ENCODE data around the gene LIN7A.
"Not testable (repeated sequence)": the region's sequence is repeated elsewhere in the genome, so short reads cannot be mapped to it uniquely, and the experiment has no call there.

Gene LIN7A

GRCh38 chr12:80917651-80918050 lies 20.1 kb downstream of the LIN7A start:
- no peak for DNase-seq

- DNase-seq: no peak
Measured at GRCh38 chr12:80912901-80913770, 24.6 kb downstream of the LIN7A start.

- no peak for DNase-seq
Measured at GRCh38 chr12:80909370-80909769, 28.4 kb downstream of the LIN7A start.

GRCh38 chr12:80902711-80903110 lies 35.0 kb downstream of the LIN7A start:
- no peak for DNase-seq

DNA sequence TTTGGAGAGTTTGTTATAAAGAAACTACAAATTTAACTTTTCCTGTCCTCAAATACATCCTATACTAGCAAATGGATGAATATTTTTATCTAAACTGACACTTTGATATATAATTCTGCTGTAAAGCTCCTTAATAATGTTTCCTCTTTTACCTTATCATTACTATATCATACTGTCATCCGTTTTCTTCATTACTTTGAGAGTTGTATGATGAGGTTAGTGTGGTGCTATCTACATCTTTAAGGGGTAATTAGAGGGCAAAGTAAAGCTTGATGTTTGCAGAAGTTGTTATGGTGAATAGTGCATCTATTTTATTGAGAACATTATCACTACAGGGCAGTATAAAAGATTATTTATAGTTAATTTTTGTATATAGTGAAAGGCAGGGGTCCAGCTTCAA lies 36.1 kb downstream of the LIN7A start:
- DNase-seq: no peak

- DNase-seq: no peak
Measured at GRCh38 chr12:80895240-80895639, 42.5 kb downstream of the LIN7A start.

DNA sequence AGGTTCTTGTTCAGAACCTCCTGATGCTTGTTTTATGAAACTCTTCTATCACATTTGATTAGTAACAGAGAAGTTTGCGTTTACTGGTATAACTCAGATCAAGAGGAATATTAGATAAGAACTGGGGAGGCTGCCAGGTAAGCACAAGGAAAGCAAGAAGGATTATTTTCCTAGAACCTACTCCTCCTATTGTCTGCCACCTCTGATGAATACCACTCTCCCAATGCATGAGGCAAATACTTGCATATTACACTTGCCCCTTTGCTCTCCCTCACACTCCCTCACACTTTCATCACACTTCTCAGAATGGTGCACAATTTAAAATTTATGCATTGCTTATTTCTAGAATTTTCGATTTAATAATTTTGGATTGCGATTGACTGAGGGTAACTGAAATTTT lies 43.6 kb downstream of the LIN7A start:
- no peak for DNase-seq

- no peak for DNase-seq
Measured at GRCh38 chr12:80892597-80893445, 44.9 kb downstream of the LIN7A start.

DNA sequence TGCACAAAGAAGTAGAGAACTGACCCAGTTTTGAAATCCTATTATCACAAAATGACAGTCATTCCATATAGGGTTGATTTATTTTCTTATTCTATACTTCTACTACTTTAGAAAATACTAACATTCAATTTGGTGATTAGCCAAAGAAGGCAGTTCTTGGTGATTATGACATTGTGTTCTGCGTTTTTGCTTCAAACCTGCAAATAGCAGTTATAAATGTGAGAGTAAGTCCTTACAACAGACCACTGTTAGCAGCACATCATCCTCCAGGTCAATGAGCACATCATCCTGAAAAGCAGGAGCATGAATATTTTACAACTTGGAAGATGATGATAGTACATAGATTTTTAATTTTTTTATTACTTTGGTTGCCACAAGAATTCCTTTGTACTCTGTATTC lies 53.1 kb downstream of the LIN7A start:
- no peak for DNase-seq

- no peak for DNase-seq
Measured at GRCh38 chr12:80881106-80881505, 56.6 kb downstream of the LIN7A start.

- DNase-seq: not testable (repeated sequence)
Measured at GRCh38 chr12:80878452-80878851, 59.3 kb downstream of the LIN7A start.

GRCh38 chr12:80877721-80878265 lies 59.9 kb downstream of the LIN7A start:
- DNase-seq: no peak

- no peak for DNase-seq
Measured at GRCh38 chr12:80872053-80872452, 65.7 kb downstream of the LIN7A start.

DNA sequence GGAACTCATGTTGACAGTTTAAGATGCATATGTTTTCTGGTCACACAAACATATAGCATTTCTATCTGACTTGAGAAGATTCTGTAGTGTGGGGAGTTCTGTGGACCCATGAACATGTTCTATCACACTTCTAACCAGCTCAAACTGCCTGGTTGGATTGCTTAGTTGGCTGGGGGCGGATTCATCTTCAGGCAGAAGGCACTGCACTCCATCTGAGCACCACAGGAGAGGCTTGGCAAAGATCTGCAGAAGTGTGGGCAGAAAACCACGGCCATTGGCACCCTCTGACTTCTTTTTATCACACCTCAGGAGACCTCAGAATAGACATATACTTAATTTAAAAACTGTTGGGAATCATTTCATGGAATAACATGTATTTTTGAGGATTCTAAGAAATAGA lies 68.5 kb downstream of the LIN7A start:
- no peak for DNase-seq

DNA sequence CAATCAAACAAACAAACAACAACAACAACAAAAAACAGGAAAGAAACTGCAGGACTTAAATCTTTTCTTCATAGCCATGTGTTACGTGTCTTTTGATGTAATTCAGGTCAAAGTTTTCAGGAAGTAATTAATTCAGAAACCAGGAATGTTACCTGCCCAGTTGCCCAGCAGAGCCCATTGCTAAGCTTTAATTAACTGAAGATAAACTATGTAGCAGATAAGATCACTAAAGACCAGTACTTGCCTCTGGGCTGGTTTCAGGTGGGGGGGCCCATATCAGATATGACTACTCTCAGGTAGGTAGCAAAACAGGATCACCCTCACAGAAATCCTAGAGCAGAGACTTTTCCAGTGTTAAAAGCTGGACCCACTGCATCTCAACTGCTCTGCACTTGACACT lies 69.2 kb downstream of the LIN7A start:
- no peak for DNase-seq

GRCh38 chr12:80867941-80868340 lies 69.8 kb downstream of the LIN7A start:
- DNase-seq: no peak

GRCh38 chr12:80864046-80864735 lies 73.5 kb downstream of the LIN7A start:
- no peak for DNase-seq

DNA sequence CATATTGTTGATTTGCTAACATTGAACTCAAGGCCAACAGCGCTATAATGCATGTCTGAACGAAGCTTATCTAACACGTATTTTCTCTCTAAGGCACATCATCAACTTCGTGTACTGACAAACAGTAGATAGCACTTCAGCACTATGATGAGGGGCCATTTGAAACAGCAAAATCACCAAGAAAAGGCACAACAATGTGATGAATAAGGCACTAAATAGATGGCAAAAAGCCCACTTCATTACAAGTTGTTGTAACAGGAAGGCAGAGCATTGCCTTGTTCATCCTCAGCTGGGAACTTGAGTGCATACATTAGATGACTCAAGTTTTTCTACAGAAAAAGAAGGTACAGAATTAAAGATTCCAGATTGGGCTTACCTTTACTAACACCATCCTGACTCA lies 75.2 kb downstream of the LIN7A start:
- no peak for DNase-seq

DNA sequence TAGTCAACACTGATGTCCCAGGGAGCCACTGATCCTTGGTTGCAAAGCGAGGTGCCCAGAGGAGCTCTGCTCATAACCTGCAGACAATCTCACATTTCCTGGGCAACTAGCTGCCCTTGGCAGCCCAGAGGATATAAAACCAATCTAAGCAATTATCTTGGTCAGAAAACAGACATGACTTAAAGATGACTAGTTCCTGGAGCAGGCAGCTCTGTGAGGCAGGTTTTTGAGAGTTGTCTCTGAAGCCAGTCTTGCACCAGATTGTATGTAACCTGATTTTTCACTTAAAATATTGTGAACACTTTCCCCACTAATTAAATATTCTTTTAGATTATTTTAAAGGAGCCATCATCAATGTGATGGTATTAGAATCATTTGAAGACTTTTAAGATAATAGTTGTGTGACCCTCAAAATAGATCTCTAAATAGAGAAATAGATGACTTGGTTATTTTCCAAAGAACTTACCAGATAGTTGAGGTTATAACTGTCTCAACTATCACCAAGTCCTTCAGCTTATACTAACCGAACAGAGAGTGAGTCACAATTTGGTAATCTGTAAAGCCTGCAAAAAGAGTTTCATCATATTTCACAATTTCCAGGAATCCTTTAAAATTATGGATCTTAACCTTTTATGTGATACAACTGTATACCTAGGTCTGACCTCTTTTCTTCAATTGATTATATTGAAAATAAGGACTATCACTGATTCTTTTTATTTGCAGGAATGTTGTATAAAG lies 75.9 kb downstream of the LIN7A start:
- DNase-seq: no peak

DNA sequence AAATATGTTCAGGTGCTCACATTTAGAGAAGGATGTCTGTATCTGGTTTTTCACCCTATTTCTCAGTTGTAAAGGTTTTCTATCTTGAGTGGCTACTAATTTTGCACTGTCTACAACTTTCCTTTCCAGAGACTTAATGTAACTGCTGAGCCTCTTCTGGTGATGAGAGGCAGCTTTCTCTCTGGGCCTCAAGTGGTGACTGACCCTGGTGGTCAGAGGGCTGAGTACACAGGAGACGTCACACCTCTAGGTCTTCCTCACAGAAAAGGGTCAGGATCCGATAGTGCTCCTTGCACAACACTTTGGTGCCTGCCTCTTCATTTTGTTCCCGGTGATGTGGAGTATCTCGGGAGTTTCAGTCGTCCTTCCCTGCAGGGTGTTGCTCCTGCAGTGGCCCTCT lies 76.8 kb downstream of the LIN7A start:
- no peak for DNase-seq

- DNase-seq: no peak
Measured at GRCh38 chr12:80860206-80860605, 77.5 kb downstream of the LIN7A start.

DNA sequence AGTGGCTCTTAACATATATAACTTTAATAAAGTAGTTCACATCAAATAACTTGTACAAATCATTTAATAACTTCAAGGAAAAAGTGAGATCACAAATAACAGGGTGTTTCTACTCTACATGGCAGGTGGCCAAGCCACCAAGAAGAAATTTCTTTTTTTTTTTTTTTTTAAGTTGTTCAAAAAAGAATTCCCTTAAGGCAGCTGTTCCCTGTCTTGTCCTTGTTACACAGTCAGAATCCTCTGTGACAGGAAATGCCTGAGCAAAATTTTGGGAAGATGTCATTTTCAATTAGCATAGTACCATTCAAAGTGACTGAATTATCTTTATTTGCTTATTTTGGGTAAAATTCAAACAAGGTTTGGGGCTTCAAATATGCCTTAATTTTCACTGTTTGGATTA lies 79.4 kb downstream of the LIN7A start:
- DNase-seq: no peak

Data from stimulated activated CD4-positive, alpha-beta T cell treated with anti-CD3 and anti-CD28 coated beads, Interleukin-4, amount 100 ng/mL, for 1 hour (primary cell).